Upper lobe of right lung (tissue), 1 donor: ENCODE measurements around the gene LRRN2. TPM values are rescaled to one million over a fixed set of nuclear protein-coding genes. Genes with fewer than 3 reads are reported as not detected.

Experiments used
- ATAC-seq: fragments of 200-7000 bp; cut with Tn5 transposase; one replicate; pipeline ENCODE4 v1.9.1; 2020; ENCODE audit warnings: mild to moderate bottlenecking, moderate library complexity
- DNase-seq: peaks from one replicate; pipeline ENCODE4 v3.0.0-alpha.2; 2020
- H3K27ac ChIP-seq: fragments of 200-600 bp; one replicate; pipeline ENCODE4 v1.8.0; 2022
- H3K27me3 ChIP-seq: fragments of 200-600 bp; one replicate; pipeline ENCODE4 v1.8.0; 2022; ENCODE audit warnings: mild to moderate bottlenecking
- H3K36me3 ChIP-seq: fragments of 200-600 bp; one replicate; pipeline ENCODE4 v1.8.0; 2022
- H3K4me1 ChIP-seq: fragments of 200-600 bp; one replicate; pipeline ENCODE4 v1.8.0; 2022
- H3K4me3 ChIP-seq: fragments of 200-600 bp; one replicate; pipeline ENCODE4 v1.8.0; 2022; ENCODE audit warnings: mild to moderate bottlenecking
- H3K9me3 ChIP-seq: fragments of 200-600 bp; one replicate; pipeline ENCODE4 v1.8.0; 2022
- CTCF ChIP-seq: fragments of 200-600 bp; IDR thresholded peaks from one replicate; pipeline ENCODE4 v1.8.0; 2022; ENCODE audit warnings: antibody characterized with exemption
- intact Hi-C: fragments of 100-400 bp; cut with DNase I; formaldehyde crosslinking; loops from one replicate; pipeline ENCODE4 v1.11.0; 2022
- total RNA-seq: library from RNA; stranded (reverse); fragmentation: NEBNext Ultra II Directional; extraction: Animal tissue kit (Norgen Biotek cat#: 25700); gene quantifications from one replicate; pipeline ENCODE4 v1.2.1, GENCODE V29; 2021
- donor health status: DM: no; HTN: yes; CAD: no; lungs with severe emphysema.

The LRRN2 gene
- total RNA-seq, 1 donor from 2014 or later, result 3.2 TPM

GRCh38 chr1:204702552-204703267, 17.2 kb upstream of the LRRN2 start:
- peaks cover 3% of the 10 kb centered on the region for H3K27me3 ChIP-seq
- no peak overlapping the region for H3K27ac ChIP-seq
- no peak for TF ChIP-seq CTCF
- no peaks in the 10 kb centered on the region for H3K4me1 ChIP-seq
- H3K9me3 ChIP-seq, result no peaks in the 10 kb centered on the region
- H3K36me3 ChIP-seq, result no peaks in the 10 kb centered on the region
- ATAC-seq (no peak), DNase-seq (no peak)
- intact Hi-C loops, result no loop called here
- H3K4me3 ChIP-seq, result no peak overlapping the region

- Histone ChIP-seq H3K27ac (no peak overlapping the region), H3K4me3 (no peak overlapping the region), H3K4me1 (no peaks in the 10 kb centered on the region), H3K9me3 (no peaks in the 10 kb centered on the region), H3K36me3 (no peaks in the 10 kb centered on the region), H3K27me3 (peaks cover 3% of the 10 kb centered on the region)
- no peak for TF ChIP-seq CTCF
- intact Hi-C loops, result no loop called here
- DNase-seq, result no peak
- ATAC-seq, result no peak
Observed at GRCh38 chr1:204701229-204701628, 15.7 kb upstream of the LRRN2 start.

- Histone ChIP-seq H3K27me3 (peaks cover 3% of the 10 kb centered on the region), H3K9me3 (no peaks in the 10 kb centered on the region), H3K4me3 (no peak overlapping the region), H3K36me3 (no peaks in the 10 kb centered on the region), H3K4me1 (no peaks in the 10 kb centered on the region), H3K27ac (no peak overlapping the region)
- TF ChIP-seq CTCF, result no peak
- intact Hi-C loops, result no loop called here
- ATAC-seq (no peak), DNase-seq (no peak)
Observed at GRCh38 chr1:204697893-204698292, 12.4 kb upstream of the LRRN2 start.

- Histone ChIP-seq H3K27me3 (peaks cover 3% of the 10 kb centered on the region), H3K4me3 (no peak overlapping the region), H3K4me1 (no peaks in the 10 kb centered on the region), H3K36me3 (no peaks in the 10 kb centered on the region), H3K9me3 (no peaks in the 10 kb centered on the region), H3K27ac (no peak overlapping the region)
- DNase-seq (no peak), ATAC-seq (no peak)
- intact Hi-C loops, result no loop called here
- TF ChIP-seq CTCF, result no peak
Observed at GRCh38 chr1:204696606-204697005, 11.1 kb upstream of the LRRN2 start.

- H3K4me3 ChIP-seq, result no peak overlapping the region
- peaks cover 3% of the 10 kb centered on the region for H3K27me3 ChIP-seq
- DNase-seq (no peak), ATAC-seq (no peak)
- TF ChIP-seq CTCF, result no peak
- no peaks in the 10 kb centered on the region for H3K4me1 ChIP-seq
- intact Hi-C loops, result no loop called here
- no peak overlapping the region for H3K27ac ChIP-seq
- H3K9me3 ChIP-seq, result no peaks in the 10 kb centered on the region
- no peaks in the 10 kb centered on the region for H3K36me3 ChIP-seq
Observed at GRCh38 chr1:204695692-204696091, 10.2 kb upstream of the LRRN2 start.

GRCh38 chr1:204694145-204694544, 8.6 kb upstream of the LRRN2 start:
- ATAC-seq, result no peak
- no peak for TF ChIP-seq CTCF
- no peaks in the 10 kb centered on the region for H3K4me1 ChIP-seq

More at GRCh38 chr1:204694145-204694544, 8.6 kb upstream of the LRRN2 start:
- H3K27me3 ChIP-seq, result no peaks in the 10 kb centered on the region
- DNase-seq, result no peak
- no peaks in the 10 kb centered on the region for H3K9me3 ChIP-seq
- H3K27ac ChIP-seq, result no peak overlapping the region
- intact Hi-C loops, result no loop called here
- no peak overlapping the region for H3K4me3 ChIP-seq
- no peaks in the 10 kb centered on the region for H3K36me3 ChIP-seq
